Measurements from ENCODE around the gene PPP3R2. TPM values are rescaled to one million over a fixed set of nuclear protein-coding genes. Genes with fewer than 3 reads are reported as not detected.

PPP3R2 gene
- total RNA-seq, 4 donors from 2014 or later, result not detected

- ATAC-seq (ENCODE audit: low FRiP score) (no peak), DNase-seq (ENCODE audit: low spot score) (no peak)
- no peak for TF ChIP-seq CTCF (IDR thresholded peaks at IDR 0.05)
Observed at GRCh38 chr9:101579711-101580545, 14.8 kb downstream of the PPP3R2 start.

- DNase-seq (ENCODE audit: low spot score), result no peak
- no peak for TF ChIP-seq CTCF (IDR thresholded peaks at IDR 0.05)
- no peak for ATAC-seq (ENCODE audit: low FRiP score)
Observed at GRCh38 chr9:101578378-101578777, 16.4 kb downstream of the PPP3R2 start.

GRCh38 chr9:101574731-101575333, 19.9 kb downstream of the PPP3R2 start:
- no peak for TF ChIP-seq CTCF (IDR thresholded peaks at IDR 0.05)
- no peak for ATAC-seq (ENCODE audit: low FRiP score)
- no peak for DNase-seq (ENCODE audit: low spot score)

GRCh38 chr9:101572316-101572715, 22.5 kb downstream of the PPP3R2 start:
- no peak for TF ChIP-seq CTCF (IDR thresholded peaks at IDR 0.05)
- ATAC-seq (ENCODE audit: low FRiP score) (no peak), DNase-seq (ENCODE audit: low spot score) (no peak)

- TF ChIP-seq CTCF (IDR thresholded peaks at IDR 0.05), result no peak
- DNase-seq (ENCODE audit: low spot score) (no peak), ATAC-seq (ENCODE audit: low FRiP score) (no peak)
Observed at GRCh38 chr9:101571114-101571513, 23.7 kb downstream of the PPP3R2 start.

GRCh38 chr9:101569741-101570501, 24.8 kb downstream of the PPP3R2 start:
- no peak for DNase-seq (ENCODE audit: low spot score)
- no peak for ATAC-seq (ENCODE audit: low FRiP score)
- TF ChIP-seq CTCF (IDR thresholded peaks at IDR 0.05), result no peak
